ENCODE data around the gene SLCO3A1.
A peak's percentile ranks its signal among the peaks of the same experiment; 100 is the strongest.

The SLCO3A1 gene

GRCh38 chr15:92075764-92076163 is 222.3 kb downstream of the SLCO3A1 start:
- Histone ChIP-seq H3K27ac (no peak overlapping the region), H3K27me3 (ENCODE audit: insufficient read depth, low read depth, severe bottlenecking) (peaks cover 66% of the 10 kb centered on the region), H3K36me3 (no peaks in the 10 kb centered on the region), H3K4me3 (ENCODE audit: low read depth, low read length) (no peak overlapping the region), H3K9me3 (ENCODE audit: severe bottlenecking) (peaks cover 3% of the 10 kb centered on the region)
- TF ChIP-seq, protein P1, sequence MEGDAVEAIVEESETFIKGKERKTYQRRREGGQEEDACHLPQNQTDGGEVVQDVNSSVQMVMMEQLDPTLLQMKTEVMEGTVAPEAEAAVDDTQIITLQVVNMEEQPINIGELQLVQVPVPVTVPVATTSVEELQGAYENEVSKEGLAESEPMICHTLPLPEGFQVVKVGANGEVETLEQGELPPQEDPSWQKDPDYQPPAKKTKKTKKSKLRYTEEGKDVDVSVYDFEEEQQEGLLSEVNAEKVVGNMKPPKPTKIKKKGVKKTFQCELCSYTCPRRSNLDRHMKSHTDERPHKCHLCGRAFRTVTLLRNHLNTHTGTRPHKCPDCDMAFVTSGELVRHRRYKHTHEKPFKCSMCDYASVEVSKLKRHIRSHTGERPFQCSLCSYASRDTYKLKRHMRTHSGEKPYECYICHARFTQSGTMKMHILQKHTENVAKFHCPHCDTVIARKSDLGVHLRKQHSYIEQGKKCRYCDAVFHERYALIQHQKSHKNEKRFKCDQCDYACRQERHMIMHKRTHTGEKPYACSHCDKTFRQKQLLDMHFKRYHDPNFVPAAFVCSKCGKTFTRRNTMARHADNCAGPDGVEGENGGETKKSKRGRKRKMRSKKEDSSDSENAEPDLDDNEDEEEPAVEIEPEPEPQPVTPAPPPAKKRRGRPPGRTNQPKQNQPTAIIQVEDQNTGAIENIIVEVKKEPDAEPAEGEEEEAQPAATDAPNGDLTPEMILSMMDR (IDR thresholded peaks at IDR 0.05; ENCODE audit: low read depth, low read length), result no peak
- no peak for DNase-seq

GRCh38 chr15:92076541-92076940 is 223.0 kb downstream of the SLCO3A1 start:
- Histone ChIP-seq H3K9me3 (ENCODE audit: severe bottlenecking) (peaks cover 3% of the 10 kb centered on the region), H3K36me3 (no peaks in the 10 kb centered on the region), H3K27ac (no peak overlapping the region), H3K4me3 (ENCODE audit: low read depth, low read length) (no peak overlapping the region), H3K27me3 (ENCODE audit: insufficient read depth, low read depth, severe bottlenecking) (peaks cover 60% of the 10 kb centered on the region)
- DNase-seq, result no peak
- TF ChIP-seq, protein P1 (IDR thresholded peaks at IDR 0.05; ENCODE audit: low read depth, low read length), result no peak

DNA sequence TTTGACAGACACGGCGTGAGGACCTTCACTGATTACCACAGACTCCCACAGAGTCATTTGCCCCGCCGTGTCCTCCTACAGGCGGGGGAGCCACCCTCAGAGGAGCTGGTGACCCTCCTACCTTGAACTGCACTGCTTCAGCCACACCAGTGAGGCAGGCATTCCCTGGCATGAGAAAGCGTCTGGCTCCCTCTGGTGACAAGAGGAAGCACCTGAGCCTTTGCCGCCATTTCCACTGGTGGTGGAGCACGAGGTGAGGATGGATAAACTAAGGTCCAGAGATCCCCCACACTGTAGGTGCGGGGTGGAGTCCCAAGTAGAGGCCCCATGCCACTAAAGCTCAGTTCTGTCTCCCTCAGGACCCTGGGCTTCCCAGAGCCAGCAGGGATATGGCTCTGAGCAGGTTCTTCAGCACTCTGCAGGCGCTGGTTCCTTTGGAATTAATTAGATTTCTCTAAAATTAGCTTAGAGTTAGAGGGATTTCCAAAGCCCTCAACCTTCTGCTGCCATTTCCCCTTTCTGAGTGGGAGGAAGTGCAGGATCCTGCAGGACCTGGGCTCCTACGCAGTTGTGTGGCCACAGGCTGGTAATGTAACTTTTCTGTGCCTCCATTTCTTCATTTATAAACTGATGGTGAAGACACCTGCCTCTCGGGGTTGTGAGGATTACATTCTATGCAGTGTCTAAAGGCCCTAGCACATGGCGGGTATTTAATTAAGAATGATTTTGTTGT is 224.0 kb downstream of the SLCO3A1 start:
- H3K9me3 ChIP-seq (ENCODE audit: severe bottlenecking), result peaks cover 3% of the 10 kb centered on the region
- peak; percentile 73 for DNase-seq
- H3K27me3 ChIP-seq (ENCODE audit: insufficient read depth, low read depth, severe bottlenecking), result peaks cover 50% of the 10 kb centered on the region
- H3K4me3 ChIP-seq (ENCODE audit: low read depth, low read length), result no peak overlapping the region
- no peak overlapping the region for H3K27ac ChIP-seq
- H3K36me3 ChIP-seq, result no peaks in the 10 kb centered on the region
- TF ChIP-seq, protein P1 (IDR thresholded peaks at IDR 0.05; ENCODE audit: low read depth, low read length), result peak; percentile 90

- DNase-seq, result no peak
- H3K36me3 ChIP-seq, result no peaks in the 10 kb centered on the region
- peaks cover 3% of the 10 kb centered on the region for H3K9me3 ChIP-seq (ENCODE audit: severe bottlenecking)
- peaks cover 44% of the 10 kb centered on the region for H3K27me3 ChIP-seq (ENCODE audit: insufficient read depth, low read depth, severe bottlenecking)
- TF ChIP-seq, protein P1 (IDR thresholded peaks at IDR 0.05; ENCODE audit: low read depth, low read length), result no peak
- H3K27ac ChIP-seq, result no peak overlapping the region
- no peak overlapping the region for H3K4me3 ChIP-seq (ENCODE audit: low read depth, low read length)
These were observed 224.8 kb downstream of the SLCO3A1 start for GRCh38 chr15:92078270-92078669.

DNA sequence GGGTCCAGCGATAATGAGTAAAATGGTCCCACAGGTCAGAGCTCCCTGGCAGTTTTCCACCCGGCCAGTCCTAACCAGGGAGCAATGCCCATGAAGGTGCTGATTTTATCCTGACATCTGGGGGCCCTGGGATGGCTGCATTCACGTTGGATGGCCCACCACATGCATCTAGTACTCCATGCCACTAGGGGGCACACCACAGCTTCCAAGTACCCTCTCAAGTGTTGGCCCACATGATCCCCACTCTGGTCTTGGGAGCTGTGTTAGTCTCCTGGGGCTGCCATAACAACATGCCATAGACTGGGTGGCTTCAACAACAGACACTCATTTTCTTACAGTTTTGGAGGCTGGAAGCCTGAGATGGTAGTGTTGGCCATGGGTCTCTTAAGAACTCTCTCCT is 225.5 kb downstream of the SLCO3A1 start:
- TF ChIP-seq, protein P1 (IDR thresholded peaks at IDR 0.05; ENCODE audit: low read depth, low read length), result peak; percentile 60
- Histone ChIP-seq H3K9me3 (ENCODE audit: severe bottlenecking) (peaks cover 3% of the 10 kb centered on the region), H3K36me3 (no peaks in the 10 kb centered on the region), H3K27ac (no peak overlapping the region), H3K4me3 (ENCODE audit: low read depth, low read length) (no peak overlapping the region), H3K27me3 (ENCODE audit: insufficient read depth, low read depth, severe bottlenecking) (peaks cover 36% of the 10 kb centered on the region)
- peak; percentile 53 for DNase-seq

All from WERI-Rb-1 (cell line).